HG03439 (cell line): ENCODE results near the gene COBL.

Source experiments
- ATAC-seq: cut with Tn5 transposase; IDR thresholded peaks from one replicate; pipeline ENCODE4 v1.9.1; 2021; ENCODE audit warnings: mild to moderate bottlenecking, moderate library complexity; ENCODE audit not compliant: unreplicated experiment

COBL gene

DNA sequence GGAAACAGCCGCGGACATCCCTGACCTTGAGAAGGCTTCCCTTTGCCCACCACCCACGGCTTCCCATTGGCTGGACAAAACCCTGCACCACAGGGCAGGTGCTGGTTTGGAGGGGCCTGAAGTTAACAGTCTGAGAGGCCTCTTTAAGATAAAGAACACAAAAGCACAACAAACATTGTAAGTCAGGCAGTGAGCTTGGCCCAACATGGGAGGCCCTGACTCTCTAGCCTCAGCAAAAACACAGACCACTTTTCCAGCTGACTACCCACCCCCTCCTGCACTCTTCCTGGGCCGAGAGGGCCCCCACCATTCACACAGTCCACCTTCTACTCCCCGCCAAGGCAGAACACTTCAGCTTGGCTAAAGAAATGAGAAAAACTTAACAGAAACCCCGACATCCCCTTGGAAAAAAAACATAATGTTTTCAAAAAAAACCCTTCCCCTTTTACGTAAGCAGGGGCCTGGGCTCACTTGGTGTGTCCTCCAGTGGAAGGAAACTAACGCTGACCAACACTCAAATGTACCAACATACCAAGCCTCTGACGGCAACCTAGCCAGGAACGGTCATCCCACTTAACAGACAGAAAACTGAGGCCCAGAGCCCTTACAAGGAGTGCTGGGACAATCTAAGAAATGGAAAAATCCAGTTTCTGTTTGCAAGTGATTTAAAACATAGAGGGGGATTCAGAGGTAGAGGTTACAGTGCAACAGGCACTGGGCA, 80.9 kb downstream of the COBL start:
- no peak for ATAC-seq

DNA sequence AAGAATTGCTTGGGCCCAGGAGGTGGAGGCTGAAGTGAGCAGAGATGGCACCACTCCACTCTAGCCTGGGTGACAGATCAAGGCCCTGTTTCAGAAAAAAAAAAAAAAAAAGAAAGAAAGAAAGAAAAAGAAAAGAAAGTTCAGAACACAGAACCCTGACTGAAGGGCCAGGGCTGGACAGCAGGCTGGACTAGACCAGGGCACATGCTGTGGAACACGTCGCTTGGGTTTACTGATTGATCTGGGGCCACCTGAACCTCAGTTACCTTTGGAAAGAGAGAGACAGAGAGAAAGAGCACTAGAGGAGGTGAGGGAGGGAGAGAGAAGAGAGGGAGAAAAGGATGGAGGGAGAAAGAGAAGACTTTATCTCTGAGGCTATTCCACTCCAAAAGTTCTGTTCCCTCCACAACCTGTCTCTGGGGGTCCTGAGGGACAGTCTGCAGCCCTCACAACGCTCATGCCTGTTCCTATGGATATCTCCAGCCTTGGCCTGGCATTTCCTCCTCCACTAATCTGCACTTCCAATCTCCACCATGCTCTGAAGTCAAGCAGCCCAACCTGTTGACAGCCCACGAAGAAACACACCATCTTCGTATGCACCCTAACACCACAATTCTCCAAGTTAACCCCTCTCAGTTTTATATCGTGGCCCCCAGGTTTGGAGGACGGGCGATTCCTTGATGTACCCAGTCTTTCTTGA, 81.8 kb downstream of the COBL start:
- ATAC-seq, result no peak

DNA sequence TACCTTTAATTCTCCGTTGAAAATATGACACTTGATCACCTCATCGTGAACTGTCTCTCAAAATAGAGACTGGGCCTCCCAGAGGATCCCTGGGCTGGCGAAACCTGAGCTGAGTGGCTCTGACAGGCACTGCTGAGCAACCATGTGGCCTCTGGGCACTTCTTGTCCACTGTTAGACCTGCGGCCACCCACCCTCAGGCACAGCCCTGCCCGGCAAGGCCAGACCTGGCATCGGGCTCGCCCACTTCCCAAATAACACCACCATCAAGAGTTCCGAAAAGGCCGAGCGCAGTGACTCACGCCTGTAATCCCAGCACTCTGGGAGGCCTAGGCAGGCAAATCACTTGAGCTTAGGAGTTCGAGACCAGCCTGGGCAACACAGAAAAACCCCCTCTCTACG, 82.5 kb downstream of the COBL start:
- no peak for ATAC-seq

DNA sequence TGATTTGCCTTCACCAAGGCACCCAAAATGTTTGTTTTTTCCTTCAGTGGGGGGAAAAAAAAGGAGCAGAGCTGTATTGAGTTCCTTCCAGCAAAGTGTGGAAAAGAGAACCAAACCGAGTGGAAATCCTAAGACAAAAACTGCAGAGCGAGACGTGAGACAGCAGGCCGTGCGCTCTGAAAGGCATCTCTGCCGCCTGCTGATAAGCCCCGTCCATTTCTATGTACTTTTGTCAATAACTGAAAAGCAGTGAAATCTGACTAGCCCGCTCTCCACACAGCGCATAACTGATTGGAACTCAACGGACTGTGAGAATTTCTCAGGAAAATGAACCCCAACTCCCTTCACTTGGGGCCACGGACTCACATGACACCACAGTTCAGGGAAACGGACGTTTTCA, 83.2 kb downstream of the COBL start:
- ATAC-seq, result no peak

DNA sequence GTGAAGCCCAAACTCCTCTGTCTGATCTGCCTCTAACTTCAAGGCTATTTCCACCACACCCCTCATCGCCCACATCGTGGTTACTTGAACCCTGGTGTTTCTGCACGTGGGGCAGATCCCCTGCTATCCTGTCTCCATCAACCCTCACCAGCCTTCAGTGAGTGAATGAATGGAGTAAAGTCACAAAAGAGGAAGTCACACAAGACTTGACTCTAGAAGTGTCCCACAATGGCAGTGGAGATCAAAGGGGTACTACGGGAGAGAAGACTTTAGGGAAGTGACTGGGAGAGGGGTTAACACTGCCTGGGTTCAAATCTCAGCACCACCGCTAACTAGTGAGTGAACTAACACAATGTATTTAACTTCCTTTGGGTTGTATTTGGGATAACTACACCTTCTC, 85.9 kb downstream of the COBL start:
- no peak for ATAC-seq

DNA sequence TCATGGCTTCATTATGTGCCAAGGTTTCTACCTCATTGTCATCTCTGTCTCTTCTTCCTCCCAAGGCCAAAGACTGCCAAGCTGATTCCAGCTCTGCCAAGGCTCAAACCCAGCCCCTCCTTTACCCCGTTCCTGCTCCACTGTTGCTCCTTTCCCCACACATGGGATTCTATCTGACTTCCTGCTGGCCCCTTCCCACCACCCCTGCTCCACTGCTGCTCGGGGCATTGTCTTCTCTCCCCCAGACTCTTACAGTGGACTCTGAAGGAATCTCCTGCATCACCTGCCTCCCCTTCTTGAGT, 86.3 kb downstream of the COBL start:
- no peak for ATAC-seq

DNA sequence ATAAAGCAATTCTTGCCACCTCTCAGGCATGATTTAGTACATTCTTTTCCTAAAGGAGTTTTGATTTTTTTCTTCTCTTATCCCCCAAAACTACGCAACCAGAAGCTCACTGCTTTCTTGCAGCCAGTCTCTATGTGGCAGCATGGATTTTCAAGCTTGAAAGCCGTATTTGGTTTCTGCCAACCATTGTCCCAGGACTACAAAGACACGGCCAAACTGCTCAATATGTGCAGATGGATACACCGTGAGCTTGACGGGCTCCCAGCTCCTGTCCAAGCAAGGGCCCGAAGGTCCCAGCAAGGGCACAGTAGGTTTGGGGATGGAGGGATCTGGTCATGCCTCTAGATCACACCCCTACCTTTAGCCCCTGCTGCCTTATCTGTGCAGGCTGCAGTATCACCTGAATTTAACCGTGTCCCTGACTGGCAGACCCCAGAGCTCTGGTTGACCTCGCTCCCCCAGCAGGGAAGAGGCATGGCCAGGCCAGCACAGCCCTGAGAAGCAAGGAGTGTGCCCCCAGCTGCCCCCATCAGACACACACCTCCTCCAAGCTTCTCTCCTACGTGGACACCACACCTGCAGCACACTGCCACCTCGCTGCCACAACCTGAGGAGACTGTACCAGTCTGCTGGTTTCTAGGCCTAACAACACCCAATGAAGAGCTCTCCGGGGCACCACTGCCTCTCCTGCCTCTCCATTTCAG, 86.8 kb downstream of the COBL start:
- ATAC-seq, result no peak

DNA sequence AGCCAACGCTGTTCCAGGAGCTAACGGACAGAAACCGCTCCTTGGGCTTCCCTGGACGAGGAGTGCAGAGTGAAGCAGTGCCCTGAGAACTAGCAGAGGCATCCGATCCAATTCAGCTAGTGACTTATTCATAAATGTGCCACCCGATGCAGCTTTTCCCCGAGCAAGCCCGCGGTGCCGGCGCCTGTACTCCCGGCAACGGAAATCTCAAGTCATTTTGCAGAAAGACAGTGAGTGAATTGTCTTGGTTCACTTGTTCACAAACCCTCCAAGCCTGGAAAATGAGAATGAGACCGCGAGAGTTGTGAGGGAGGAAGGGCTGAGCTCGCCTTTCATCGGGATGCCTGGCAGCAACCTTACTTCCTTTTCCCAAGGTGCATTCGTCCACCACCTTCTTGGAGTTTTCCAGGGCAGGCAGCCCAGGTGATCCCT, 87.5 kb downstream of the COBL start:
- ATAC-seq, result no peak

DNA sequence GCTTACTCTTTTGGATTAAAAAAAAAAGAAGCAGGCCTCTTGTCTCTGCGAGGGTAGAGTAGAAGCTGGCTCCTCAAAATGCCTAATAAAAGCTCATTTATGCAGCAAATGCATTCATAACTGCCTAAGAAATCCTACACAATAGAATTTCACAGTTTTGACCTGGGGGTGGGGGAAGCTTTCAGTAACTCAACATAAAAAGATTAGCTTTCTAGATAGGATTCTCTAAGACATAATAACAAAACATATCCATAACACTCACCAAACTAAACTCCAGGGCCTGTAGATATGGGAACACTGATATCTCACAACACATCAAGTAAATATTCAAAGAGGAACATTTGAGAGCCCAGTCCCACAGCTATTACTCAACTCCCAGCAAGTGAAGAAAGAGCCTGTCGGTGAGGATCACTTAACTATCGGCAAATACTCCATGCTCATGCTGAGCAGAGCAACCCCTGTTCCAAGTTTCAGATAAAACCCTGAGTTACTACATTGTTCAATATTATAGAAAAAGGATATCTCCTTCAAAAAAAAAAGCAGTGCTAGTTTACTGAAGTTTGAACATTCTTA, 88.1 kb downstream of the COBL start:
- ATAC-seq, result no peak

DNA sequence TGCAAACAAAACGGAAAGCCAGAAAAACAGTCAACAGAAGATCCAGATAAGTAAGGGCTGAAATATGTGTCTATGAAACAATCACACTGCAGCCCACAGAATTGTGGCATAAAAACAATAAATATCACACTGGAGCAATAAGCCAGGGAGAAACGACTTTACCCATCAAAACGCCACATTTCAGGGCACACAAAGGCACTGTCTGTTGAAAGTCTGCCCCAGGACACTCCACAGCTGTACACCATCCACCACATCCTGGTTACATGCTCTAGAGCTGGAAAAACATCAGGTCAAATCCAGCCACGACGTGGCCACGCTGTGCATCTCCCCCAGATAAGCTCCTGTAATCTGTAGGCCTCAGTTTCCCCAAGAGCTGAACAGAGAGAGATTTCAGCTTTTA, 88.7 kb downstream of the COBL start:
- ATAC-seq, result no peak

DNA sequence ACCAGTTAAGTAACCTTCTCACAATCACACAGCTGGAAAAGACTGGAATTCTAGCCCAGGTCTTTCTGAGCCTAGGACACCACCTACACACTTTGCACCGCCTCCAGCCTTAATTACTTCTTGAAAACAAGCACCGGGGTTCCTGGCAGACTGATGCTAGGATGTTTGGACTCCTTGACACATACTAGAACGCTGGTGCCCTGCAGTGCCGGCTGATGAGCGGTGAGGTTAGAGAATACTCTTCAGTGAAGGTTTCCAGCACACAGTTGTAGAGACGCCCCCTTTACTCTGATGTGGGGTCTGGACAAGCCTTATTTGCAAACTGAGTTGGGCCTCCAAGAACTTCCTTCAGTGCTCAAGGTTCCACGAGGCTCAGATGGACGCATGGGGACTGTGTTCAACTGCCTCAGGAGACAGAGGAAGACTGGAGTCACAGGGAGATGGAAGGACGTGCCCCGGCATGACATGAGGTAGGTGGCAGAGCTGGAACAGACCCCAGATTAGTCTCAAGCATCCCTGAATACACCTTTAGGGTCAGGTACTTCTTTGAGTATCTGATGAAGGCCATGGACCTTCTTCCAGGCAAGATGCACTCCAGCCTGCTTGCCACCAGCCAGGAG, 89.6 kb downstream of the COBL start:
- ATAC-seq, result no peak

DNA sequence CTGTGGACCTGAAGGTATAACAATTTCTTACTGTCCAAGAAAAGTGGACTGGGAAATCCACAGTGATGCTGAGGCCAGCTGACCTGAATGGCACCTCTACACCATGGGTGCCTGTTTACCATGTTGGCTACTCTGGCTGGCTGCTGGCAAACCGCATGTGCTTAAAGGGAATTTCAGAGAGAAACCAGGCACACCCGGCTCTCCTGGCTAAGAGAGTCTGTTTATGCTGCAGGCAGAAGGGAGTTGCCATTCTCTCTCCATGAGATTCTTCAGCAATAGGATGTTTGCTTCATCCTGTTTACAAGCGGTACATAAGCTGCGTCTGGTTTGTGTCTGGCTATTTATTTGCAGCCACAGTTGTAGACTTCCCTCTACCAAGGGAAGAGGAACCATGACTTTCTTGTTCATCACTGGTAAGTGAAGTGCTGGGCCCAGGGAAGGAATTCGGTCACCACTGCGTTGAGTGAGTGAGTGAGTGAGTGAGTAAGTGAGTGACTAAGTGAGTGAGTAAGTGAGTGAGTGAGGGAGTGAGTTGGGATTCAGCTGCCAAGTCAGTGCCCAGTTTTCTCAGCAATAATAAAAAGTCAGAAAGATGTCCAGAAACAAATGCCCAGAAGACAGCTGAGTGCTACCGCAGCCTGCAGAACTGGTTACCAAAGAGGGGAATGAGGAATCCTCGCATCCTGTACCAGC, 90.4 kb downstream of the COBL start:
- no peak for ATAC-seq

DNA sequence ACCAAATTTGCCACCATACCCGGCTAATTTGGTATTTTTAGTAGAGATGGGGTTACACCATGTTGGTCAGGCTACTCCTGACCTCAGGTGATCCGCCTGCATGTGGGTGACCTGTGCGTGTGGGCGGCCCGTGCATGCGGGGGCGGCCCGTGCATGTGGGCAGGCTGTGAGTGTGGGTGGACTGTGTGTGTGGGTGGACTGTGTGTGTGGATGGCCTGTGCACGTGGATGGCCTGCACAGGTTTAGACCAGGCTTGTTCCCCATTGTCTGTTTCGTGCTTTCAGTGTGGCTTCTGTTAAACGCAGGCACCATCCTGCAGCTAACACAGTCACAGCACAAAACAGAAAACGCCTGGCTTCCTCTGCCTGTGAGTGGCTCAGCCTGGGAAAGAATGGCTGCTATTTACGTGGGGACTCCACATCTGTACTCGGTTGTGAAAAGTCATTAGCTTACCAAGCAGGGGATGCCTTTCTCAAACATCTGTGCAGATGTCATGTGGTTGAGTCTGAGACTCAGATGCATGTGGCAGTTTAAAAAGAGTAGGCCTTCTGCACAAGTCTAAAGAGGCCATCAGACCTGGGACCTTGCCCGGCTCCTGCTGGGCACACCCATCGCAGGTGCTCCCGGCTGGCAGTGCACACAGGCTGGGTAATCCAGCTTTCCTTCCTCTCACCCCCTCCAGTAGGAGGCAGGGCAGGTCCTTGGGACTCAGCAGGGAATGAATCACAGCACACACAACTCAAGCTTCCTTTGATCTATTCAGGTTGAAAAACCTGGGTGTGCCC, 91.6 kb downstream of the COBL start:
- no peak for ATAC-seq

DNA sequence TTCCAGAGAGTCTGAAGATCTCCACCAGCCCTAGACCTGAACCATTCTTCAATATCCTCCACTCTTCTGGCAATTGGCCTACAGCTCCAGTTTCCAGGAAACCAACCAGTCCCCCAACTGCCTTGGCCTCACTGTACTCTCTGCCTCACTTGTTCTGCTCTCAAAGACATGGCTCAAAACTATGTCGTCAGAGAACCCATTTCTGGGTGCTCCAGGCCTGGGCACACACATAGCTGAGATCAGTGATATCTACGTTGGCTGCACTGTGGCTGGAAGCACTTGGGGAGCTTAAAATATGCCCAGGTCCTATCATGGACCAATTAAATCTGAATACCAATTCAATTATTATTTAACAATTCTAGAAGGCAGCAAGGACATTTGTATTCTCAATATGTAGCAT, 93.1 kb downstream of the COBL start:
- no peak for ATAC-seq

DNA sequence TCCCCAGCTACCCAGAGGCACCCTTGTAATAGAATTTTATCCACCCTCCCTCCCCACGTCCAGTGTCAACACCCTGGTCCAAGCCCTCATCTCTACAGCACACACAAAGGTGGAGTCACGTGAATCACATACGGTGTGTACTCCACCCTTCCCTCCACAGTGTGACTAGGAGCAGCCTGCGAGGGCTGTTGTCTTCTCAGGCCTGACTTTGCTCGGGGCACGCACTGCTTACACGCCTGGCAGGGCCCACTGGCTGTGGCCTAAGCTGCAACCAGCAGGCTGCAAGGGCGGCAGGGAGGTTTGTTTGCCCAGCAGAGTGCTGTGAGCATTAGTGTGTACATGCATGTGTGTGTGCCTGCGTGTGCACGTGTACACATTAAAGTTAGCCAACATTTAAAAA, 93.7 kb downstream of the COBL start:
- ATAC-seq, result no peak

DNA sequence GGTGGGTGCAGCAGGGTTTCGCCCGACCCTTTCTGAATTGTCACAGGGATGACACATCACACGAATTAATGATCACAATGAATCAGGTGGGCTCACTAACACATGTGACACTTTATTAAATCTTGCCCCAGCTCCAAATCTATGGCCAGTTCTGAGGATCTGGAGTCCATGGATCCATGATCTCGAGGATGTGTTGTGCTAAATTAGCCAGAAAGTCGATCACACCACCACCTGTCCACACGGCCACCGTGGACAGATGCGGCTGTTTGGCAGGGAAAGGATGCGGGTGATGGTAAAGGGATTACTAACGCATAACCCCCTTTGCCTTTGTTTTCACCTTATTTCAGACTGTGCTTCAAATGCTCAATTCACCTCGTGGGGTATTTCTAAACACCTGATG, 96.4 kb downstream of the COBL start:
- ATAC-seq, result no peak

DNA sequence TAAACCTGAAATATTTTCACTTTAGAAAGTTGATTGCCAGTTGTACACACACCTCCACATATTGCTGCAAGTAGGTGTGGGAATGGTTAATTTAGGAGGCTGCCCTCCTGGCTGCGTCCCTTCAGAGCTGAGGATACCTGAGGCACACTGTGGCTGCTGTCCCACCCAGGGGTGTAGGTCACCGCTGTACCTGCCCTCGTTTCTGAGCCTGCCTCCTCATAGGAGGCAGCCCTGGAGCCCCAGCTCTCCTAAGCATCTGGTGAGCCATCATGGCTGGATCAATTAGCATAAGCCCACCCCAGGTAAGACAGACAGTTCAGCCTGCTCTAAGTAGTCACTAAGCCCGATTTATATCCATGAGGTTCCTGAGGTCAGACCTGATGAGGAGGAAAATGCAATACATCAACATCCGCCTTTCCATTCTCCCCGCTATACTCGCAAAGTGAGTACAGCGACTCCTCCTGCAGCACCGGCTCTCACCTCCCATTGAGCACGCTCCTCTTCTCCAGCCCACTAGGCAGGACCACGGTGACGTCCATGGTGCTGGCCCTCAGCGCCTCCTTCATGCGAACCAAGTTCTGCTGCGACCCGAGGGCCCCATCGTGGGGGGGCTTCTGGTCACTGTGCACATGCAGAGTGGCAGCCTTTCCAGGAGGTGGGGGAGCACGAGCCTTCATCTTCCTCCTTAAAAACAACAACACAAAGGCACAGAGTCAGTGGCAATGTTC, 97.2 kb downstream of the COBL start:
- ATAC-seq, result no peak

DNA sequence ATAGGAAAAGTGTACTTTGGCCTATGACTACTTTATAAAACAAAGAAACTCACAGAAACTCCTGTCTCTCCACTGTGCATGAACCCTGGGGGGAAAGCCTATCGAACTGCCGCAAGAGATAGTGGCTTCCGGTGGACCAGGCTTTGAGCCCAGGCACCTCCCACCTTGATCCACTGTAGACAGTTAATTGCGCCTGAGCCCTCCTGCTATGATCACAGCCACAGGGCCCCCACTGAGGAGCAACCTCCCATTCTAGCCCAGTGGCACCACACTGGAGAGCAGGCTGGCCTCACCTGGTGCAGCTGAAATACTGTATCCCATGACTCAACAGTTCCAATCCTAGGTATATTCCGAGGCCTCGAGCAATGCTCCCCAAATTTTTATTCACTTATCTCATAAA, 98.8 kb downstream of the COBL start:
- no peak for ATAC-seq

DNA sequence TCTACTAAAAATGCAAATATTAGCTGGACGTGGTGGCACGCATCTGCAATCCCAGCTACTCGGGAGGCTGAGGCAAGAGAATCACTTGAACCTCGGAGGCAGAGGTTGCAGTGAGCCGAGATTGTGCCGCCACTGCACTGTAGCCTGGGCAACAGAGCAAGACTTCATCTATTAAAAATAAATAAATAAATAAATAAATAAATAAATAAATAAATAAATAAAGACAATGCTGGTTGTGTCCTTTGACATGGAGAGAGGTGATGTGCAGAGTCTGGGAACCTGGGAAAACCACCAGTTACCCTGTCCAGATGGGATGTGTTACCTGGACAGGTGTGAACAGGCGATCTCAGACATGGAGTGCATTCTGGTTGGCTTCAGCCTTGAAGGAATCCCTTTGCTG, 102.5 kb downstream of the COBL start:
- ATAC-seq, result no peak

DNA sequence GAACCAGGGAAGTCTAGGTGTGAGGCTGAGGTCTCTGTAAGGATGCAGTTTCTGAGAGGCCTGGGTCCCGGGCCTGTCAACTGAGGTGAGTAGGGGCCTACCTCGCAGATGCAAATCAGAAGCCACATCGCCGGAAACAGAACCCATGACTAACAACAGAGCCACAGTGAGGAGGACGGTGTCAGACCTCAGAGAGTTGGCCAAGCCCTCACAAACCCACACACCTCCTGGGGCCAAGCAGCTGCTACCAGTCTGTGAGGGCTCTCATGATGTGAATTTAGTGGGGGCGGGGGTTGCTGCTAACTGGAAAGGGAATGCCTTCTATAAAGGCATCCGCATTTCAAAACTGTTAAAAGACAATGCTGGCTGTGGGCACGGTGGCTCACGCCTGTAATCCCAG, 103.0 kb downstream of the COBL start:
- ATAC-seq, result no peak
